ENCODE results near the gene KISS1R.

The KISS1R gene

GRCh38 chr19:928471-929202, 11.5 kb downstream of the KISS1R start:
- no peaks in the 10 kb centered on the region for H3K79me2 ChIP-seq (ENCODE audit: insufficient read depth, low read length)
- H3K4me1 ChIP-seq (ENCODE audit: insufficient read depth, low read length, severe bottlenecking): peaks cover 21% of the 10 kb centered on the region
- H3K27me3 ChIP-seq (ENCODE audit: insufficient read depth, low read length): peaks cover 3% of the 10 kb centered on the region
- H3K36me3 ChIP-seq (ENCODE audit: insufficient read depth, low read length): no peaks in the 10 kb centered on the region
- H3K9ac ChIP-seq (ENCODE audit: low read length): no peak overlapping the region
- no peaks in the 10 kb centered on the region for H4K20me1 ChIP-seq (ENCODE audit: insufficient read depth, low read length)
- H3K4me2 ChIP-seq (ENCODE audit: low read length): no peak overlapping the region
- no peak overlapping the region for H2AFZ ChIP-seq (ENCODE audit: low read length)
- TF ChIP-seq CTCF (IDR thresholded peaks at IDR 0.05; ENCODE audit: low read length) (no peak), EZH2 (IDR thresholded peaks at IDR 0.05; ENCODE audit: borderline replicate concordance, low read length) (no peak)
- no peak overlapping the region for H3K27ac ChIP-seq (ENCODE audit: low read depth, low read length, poor library complexity, severe bottlenecking)
- H3K9me3 ChIP-seq (ENCODE audit: low read length): no peaks in the 10 kb centered on the region
- no peak overlapping the region for H3K4me3 ChIP-seq (ENCODE audit: low read depth, low read length, poor library complexity, severe bottlenecking)
- H3F3A ChIP-seq (ENCODE audit: insufficient read depth, low read length): no peaks in the 10 kb centered on the region
- no peaks in the 10 kb centered on the region for H3K9me2 ChIP-seq (ENCODE audit: low read depth, low read length)

GRCh38 chr19:929203-929890, 12.2 kb downstream of the KISS1R start:
- Histone ChIP-seq H3K27me3 (ENCODE audit: insufficient read depth, low read length) (peaks cover 3% of the 10 kb centered on the region), H3K9ac (ENCODE audit: low read length) (no peak overlapping the region), H3K36me3 (ENCODE audit: insufficient read depth, low read length) (no peaks in the 10 kb centered on the region), H3K4me3 (ENCODE audit: low read depth, low read length, poor library complexity, severe bottlenecking) (no peak overlapping the region), H3K9me2 (ENCODE audit: low read depth, low read length) (no peaks in the 10 kb centered on the region), H2AFZ (ENCODE audit: low read length) (no peak overlapping the region), H4K20me1 (ENCODE audit: insufficient read depth, low read length) (no peaks in the 10 kb centered on the region), H3K4me1 (ENCODE audit: insufficient read depth, low read length, severe bottlenecking) (peaks cover 20% of the 10 kb centered on the region), H3K9me3 (ENCODE audit: low read length) (no peaks in the 10 kb centered on the region), H3K27ac (ENCODE audit: low read depth, low read length, poor library complexity, severe bottlenecking) (no peak overlapping the region), H3K4me2 (ENCODE audit: low read length) (no peak overlapping the region), H3F3A (ENCODE audit: insufficient read depth, low read length) (no peaks in the 10 kb centered on the region), H3K79me2 (ENCODE audit: insufficient read depth, low read length) (no peaks in the 10 kb centered on the region)
- TF ChIP-seq EZH2 (IDR thresholded peaks at IDR 0.05; ENCODE audit: borderline replicate concordance, low read length) (no peak), CTCF (IDR thresholded peaks at IDR 0.05; ENCODE audit: low read length) (no peak)

GRCh38 chr19:929891-930258, 12.7 kb downstream of the KISS1R start:
- no peak for TF ChIP-seq EZH2 (IDR thresholded peaks at IDR 0.05; ENCODE audit: borderline replicate concordance, low read length)
- no peak for TF ChIP-seq CTCF (IDR thresholded peaks at IDR 0.05; ENCODE audit: low read length)
- no peaks in the 10 kb centered on the region for H3F3A ChIP-seq (ENCODE audit: insufficient read depth, low read length)
- H3K36me3 ChIP-seq (ENCODE audit: insufficient read depth, low read length): no peaks in the 10 kb centered on the region
- H3K9me2 ChIP-seq (ENCODE audit: low read depth, low read length): no peaks in the 10 kb centered on the region
- H3K9me3 ChIP-seq (ENCODE audit: low read length): no peaks in the 10 kb centered on the region
- H3K27ac ChIP-seq (ENCODE audit: low read depth, low read length, poor library complexity, severe bottlenecking): no peak overlapping the region
- H4K20me1 ChIP-seq (ENCODE audit: insufficient read depth, low read length): no peaks in the 10 kb centered on the region
- peaks cover 7% of the 10 kb centered on the region for H3K27me3 ChIP-seq (ENCODE audit: insufficient read depth, low read length)
- no peak overlapping the region for H3K9ac ChIP-seq (ENCODE audit: low read length)
- no peak overlapping the region for H3K4me2 ChIP-seq (ENCODE audit: low read length)
- no peak overlapping the region for H2AFZ ChIP-seq (ENCODE audit: low read length)
- H3K4me1 ChIP-seq (ENCODE audit: insufficient read depth, low read length, severe bottlenecking): peaks cover 14% of the 10 kb centered on the region
- H3K79me2 ChIP-seq (ENCODE audit: insufficient read depth, low read length): no peaks in the 10 kb centered on the region
- no peak overlapping the region for H3K4me3 ChIP-seq (ENCODE audit: low read depth, low read length, poor library complexity, severe bottlenecking)
